GM18505 (cell line): ENCODE data around the gene CCDC88C.
A peak's percentile ranks its signal among the peaks of the same experiment; 100 is the strongest.

Experiments used
- ATAC-seq: cut with Tn5 transposase; IDR thresholded peaks from one replicate; pipeline ENCODE4 v1.9.1; 2021; ENCODE audit not compliant: unreplicated experiment
- POLR2A ChIP-seq: IDR thresholded peaks from 4 replicates; pipeline ENCODE4 v1.6.1; 2011; ENCODE audit warnings: borderline replicate concordance; ENCODE audit not compliant: insufficient read depth, insufficient read length; ENCODE audit errors: extremely low read depth

CCDC88C gene

GRCh38 chr14:91352728-91353692 lies 64.6 kb downstream of the CCDC88C start:
- no peak for ATAC-seq
- TF ChIP-seq POLR2A = peak; percentile 11

GRCh38 chr14:91352053-91352452 lies 65.6 kb downstream of the CCDC88C start:
- no peak for TF ChIP-seq POLR2A
- no peak for ATAC-seq

GRCh38 chr14:91351512-91351862 lies 66.1 kb downstream of the CCDC88C start:
- TF ChIP-seq POLR2A = no peak
- no peak for ATAC-seq

- peak; percentile 49 for ATAC-seq
- peak; percentile 42 for TF ChIP-seq POLR2A
Observed at GRCh38 chr14:91350813-91351511, 66.7 kb downstream of the CCDC88C start.

DNA sequence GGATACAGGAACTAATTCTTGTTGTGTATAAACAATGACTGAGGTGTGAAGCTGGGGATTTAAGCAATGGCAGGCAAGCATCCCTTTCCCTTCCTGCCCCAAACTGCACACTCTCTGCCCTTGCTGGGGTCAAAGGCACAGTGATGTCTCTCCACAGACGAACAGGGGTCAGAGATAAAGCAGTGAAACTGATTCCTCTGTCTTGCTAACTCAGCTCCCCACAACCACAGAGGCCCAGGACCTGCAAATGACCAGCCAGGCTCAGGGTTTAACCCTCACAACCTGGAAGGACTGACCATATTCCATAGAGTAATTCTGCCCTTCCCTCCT lies 67.2 kb downstream of the CCDC88C start:
- ATAC-seq = no peak
- TF ChIP-seq POLR2A = no peak

DNA sequence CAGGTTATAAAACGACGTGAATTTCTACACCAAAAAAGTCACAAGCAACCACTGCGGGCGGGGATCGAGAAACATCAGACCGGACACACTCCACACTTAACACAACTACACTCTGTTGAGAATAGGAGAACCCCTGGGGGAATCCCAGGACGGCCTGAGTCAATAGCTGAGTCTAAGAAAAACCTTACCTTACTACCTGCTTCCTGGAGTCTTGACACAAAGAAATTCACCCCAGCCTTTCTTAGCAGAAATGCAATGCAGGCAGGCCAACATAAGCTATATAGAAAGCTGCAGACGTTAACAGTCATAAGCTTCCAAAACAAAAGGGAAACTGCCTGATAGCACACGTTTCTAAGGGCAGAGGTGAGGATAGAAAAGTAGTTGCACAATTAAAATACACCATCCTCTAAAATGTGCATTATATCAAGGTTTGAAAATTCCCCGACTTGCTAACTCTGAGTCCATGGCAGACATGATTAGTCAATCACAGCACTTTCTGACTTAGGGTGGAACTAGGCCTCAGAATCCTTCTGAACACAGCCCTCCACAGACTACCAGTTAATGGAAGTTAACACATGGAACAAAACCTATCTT lies 68.0 kb downstream of the CCDC88C start:
- TF ChIP-seq POLR2A = no peak
- peak; percentile 49 for ATAC-seq

DNA sequence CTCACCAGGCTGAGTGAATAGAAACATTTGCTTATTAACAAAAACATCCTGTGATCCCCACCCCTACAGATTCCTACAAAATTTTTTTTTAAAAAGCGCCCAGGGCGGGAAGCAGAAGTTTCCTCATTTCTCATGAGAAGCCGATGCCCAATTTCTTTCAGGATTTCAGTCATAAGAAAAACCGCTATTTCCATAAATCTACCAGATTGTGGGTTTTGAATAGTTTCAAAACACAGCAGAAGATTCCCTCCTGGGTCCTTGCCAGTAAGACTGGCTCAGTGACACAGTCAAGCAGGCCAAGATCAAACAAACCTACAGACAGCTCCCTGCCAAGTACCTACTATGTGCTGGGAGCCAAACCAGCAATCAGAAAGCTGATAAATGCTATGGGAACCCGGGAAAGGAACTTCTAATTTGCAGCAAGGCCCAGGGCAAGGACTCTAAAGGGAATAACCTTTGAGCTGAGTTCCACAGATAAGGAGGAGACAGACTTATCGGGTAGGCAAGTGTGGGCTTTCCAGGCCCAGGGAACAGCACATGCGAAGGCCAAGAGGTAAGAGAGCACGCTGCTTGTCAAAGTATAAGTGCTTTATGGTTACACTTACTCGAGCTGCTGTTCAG lies 68.7 kb downstream of the CCDC88C start:
- ATAC-seq = peak; percentile 13
- no peak for TF ChIP-seq POLR2A

GRCh38 chr14:91346838-91347173 lies 70.8 kb downstream of the CCDC88C start:
- no peak for TF ChIP-seq POLR2A
- ATAC-seq = no peak

GRCh38 chr14:91344096-91344495 lies 73.5 kb downstream of the CCDC88C start:
- no peak for TF ChIP-seq POLR2A
- ATAC-seq = no peak

DNA sequence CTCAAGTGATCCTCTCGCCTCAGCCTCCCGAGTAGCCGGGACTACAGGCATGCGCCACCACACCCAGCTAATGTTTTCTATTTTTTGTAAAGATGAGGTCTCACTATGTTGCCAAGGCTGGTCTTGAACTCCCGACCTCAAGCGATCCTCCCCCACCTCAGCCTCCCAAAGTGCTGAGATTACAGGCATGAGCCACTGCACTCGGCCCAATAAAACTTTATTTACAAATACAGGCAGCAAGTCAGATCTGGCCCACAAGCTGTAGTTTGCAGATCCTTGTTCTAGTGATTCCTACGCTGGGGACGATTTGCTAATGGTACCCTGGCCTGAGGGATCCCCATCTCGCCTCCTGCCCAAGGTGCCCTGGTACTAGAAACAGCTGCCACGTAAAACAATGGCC lies 74.6 kb downstream of the CCDC88C start:
- no peak for ATAC-seq
- no peak for TF ChIP-seq POLR2A

DNA sequence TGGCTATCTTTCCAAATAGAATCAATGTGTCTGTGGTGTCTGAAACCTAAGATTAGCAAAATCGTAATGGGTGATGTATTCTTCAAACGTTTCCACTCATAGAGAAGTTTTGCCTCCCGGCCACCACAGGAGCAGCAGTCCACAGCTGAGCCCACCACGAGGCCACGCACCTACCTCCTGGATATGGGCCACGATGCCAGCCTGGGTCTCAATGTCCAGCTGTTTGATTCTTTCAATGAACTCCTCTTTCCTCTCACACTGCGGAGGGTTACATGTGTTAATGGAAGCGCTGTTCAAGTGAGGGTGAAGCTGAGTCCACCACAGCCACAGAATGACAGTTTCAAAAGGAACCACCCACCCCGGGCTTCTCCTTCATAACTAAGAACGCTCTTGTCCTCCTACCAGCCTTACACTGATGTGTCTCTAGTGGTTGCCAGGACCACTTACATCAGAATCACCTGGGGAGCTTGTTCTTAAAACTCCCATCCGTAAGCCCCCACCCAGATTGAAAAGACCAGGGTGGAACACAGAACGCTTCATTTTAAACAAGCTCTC lies 75.3 kb downstream of the CCDC88C start:
- no peak for TF ChIP-seq POLR2A

DNA sequence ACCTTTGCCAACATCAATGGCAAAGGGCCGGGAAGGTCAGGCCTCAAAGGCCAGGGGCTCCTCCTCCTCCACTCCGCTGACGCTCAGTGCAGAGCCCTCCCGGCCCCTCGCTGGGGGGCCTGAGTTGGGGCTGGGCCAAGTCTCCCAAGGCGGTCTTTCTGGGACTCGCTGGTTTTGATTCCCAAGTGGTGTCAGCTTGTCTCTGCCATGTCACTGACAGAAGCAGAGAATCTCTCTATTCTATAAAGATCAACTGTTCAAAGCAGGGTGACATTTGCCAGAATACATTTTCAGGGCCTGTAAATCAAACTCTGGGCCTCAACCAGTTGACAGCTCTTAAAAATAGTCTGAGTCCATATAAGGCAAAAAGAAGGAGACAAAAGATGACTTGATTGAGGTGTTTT lies 75.9 kb downstream of the CCDC88C start:
- TF ChIP-seq POLR2A = no peak
- ATAC-seq = no peak

More for the DNA sequence above, 75.3 kb downstream of the CCDC88C start:
- no peak for ATAC-seq

DNA sequence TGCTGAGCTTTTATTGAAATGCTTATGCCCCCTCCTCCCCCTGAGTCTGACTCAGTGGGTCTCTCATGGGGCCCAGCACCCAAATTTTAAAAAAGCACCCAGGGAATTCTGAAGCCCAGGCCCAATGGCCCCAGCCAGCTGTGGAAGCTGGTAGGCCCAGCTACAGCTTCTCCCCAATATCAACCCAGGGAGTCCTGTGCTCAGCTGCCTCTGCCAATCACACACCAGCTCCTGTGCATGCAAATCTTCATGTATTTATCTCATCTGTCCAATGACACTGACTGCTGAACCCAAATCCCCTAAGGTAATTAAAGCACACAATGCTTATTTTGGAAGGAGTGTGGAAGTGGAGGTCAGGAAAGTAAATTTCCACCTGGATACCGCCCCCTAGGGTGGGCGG lies 76.3 kb downstream of the CCDC88C start:
- ATAC-seq = no peak
- TF ChIP-seq POLR2A = no peak

DNA sequence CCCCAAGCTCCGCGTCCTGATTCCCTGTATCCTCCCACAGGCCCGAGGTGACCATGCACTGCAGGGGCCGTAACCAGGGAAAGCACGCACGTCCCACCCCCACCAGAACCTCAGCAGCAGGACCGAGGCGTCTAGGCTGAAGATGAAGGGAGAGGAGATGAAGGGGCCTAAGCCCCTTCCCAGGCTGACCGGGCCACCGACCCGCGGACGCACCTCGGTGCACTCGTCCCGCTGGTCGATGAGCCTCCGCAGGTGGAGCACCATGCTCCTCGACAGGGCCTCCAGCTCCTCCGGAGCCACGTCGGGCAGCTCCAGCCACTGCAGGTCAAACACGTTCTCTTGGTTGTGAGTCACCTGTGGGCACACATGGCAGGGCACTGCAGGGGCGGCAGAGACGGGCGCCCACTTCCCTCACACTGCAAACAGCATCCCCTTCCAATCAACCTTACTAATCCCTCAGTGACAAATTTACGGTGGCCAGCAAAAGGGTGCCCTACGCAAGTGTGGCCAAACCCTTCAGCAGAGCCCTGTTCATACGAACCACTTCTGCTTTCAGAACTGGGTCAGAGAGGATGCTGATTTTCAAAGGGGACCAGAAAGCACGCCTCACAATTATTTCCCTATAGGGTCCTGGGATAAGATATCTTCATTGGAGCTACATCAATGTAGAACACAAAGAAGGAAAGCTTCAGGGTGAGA lies 77.8 kb downstream of the CCDC88C start:
- no peak for TF ChIP-seq POLR2A
- no peak for ATAC-seq
